Measurements from ENCODE around the gene PRSS57.

DNA sequence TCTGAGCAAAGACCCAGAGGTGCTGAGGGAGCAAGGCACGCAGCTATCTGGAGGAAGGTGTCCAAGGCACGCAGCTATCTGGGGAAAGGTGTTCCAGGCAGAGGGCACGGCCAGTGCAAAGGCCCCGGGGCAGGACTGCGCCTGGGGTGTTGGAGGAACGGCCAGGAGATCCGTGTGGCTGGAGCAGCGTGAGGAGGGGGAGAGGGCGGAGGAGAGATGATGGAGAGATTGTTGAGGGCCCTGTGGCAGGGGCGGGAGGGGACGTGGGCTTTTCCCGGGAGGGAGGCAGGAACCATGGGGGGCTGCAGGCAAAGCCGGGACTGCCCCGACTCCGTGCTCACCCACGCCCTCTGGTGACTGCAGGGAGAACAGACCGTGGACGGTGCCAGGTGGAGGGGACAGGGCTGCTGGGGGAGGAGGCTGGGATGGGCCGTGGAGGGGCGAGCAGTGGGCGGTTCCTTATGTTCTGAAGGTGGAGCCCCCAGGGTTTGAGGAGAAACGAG is 42.4 kb upstream of the PRSS57 start:
- TF ChIP-seq POLR2A (IDR thresholded peaks at IDR 0.05; ENCODE audit: low read length) (no peak), GATA1 (IDR thresholded peaks at IDR 0.05; ENCODE audit: low read depth, low read length) (no peak)

All from erythroblast (primary cell).